WTC11 (cell line): ENCODE measurements around the gene PFKP. TPM values are rescaled to one million over a fixed set of nuclear protein-coding genes. Genes with fewer than 3 reads are reported as not detected.

Source experiments
- ATAC-seq: fragments of 200-7000 bp; cut with Tn5 transposase; 2 replicates; pipeline ENCODE4 v1.10.0; 2021; ENCODE audit warnings: mild to moderate bottlenecking, moderate library complexity
- CTCF ChIA-PET: fragments of 300-600 bp; sonication (Branson Sonifier 250); formaldehyde crosslinking; loops from one replicate; lab custom pipeline; 2021; ENCODE audit warnings: antibody characterized with exemption; lab: Charles Lee
- POLR2A ChIA-PET: fragments of 350-600 bp; sonication (Branson Sonifier 250); formaldehyde crosslinking; loops from one replicate; lab custom pipeline; 2021; ENCODE audit warnings: antibody characterized with exemption; lab: Charles Lee
- DNase-seq: peaks from one replicate; pipeline ENCODE4 v3.0.0; 2021; ENCODE audit warnings: low spot score
- H3K27ac Mint-ChIP-seq: 2 replicates; pipeline ENCODE4 v1.8.0; 2021; ENCODE audit warnings: mixed read lengths
- H3K27me3 Mint-ChIP-seq: 2 replicates; pipeline ENCODE4 v1.8.0; 2021; ENCODE audit warnings: low read depth, mild to moderate bottlenecking, moderate library complexity, mixed read lengths
- H3K36me3 Mint-ChIP-seq: 2 replicates; pipeline ENCODE4 v1.8.0; 2021; ENCODE audit warnings: mixed read lengths
- H3K4me1 Mint-ChIP-seq: 2 replicates; pipeline ENCODE4 v1.8.0; 2022; ENCODE audit warnings: mixed read lengths
- H3K4me3 Mint-ChIP-seq: 2 replicates; pipeline ENCODE4 v1.8.0; 2021; ENCODE audit warnings: mild to moderate bottlenecking, moderate library complexity, mixed read lengths
- H3K9me3 Mint-ChIP-seq: 2 replicates; pipeline ENCODE4 v1.8.0; 2021; ENCODE audit warnings: mixed read lengths
- CBFB ChIP-seq: sonication (generic); formaldehyde crosslinking; IDR thresholded peaks from 2 replicates; pipeline ENCODE4 v1.8.1; 2022; ENCODE audit warnings: mild to moderate bottlenecking, low read depth, missing genetic modification reagents
- CREM ChIP-seq: sonication (generic); formaldehyde crosslinking; IDR thresholded peaks from 2 replicates; pipeline ENCODE4 v1.8.1; 2022; ENCODE audit warnings: mild to moderate bottlenecking, missing genetic modification reagents, moderate library complexity
- FOXP1 ChIP-seq: sonication (generic); formaldehyde crosslinking; IDR thresholded peaks from 2 replicates; pipeline ENCODE4 v1.8.0; 2022; ENCODE audit warnings: missing genetic modification reagents, mild to moderate bottlenecking, moderate library complexity, borderline replicate concordance
- GRHL2 ChIP-seq: fragments of 250-450 bp; sonication (Bioruptor Pico); IDR thresholded peaks from 2 replicates; pipeline ENCODE4 v1.8.0; 2022; ENCODE audit warnings: mild to moderate bottlenecking, moderate library complexity; ENCODE audit not compliant: insufficient replicate concordance, severe bottlenecking
- NFYB ChIP-seq: sonication (generic); formaldehyde crosslinking; conservative IDR thresholded peaks from 2 replicates; pipeline ENCODE4 v1.8.0; 2022; ENCODE audit warnings: low read depth, missing genetic modification reagents
- RELA ChIP-seq: sonication (generic); formaldehyde crosslinking; IDR thresholded peaks from 2 replicates; pipeline ENCODE4 v1.8.1; 2022; ENCODE audit warnings: missing genetic modification reagents, mild to moderate bottlenecking, borderline replicate concordance
- TEAD1 ChIP-seq: sonication (generic); formaldehyde crosslinking; IDR thresholded peaks from 2 replicates; pipeline ENCODE4 v1.8.0; 2022; ENCODE audit warnings: mild to moderate bottlenecking, missing genetic modification reagents
- ZNF317 ChIP-seq: sonication (generic); formaldehyde crosslinking; IDR thresholded peaks from 2 replicates; pipeline ENCODE4 v1.8.1; 2023; ENCODE audit warnings: low read depth, mild to moderate bottlenecking, moderate library complexity, missing genetic modification reagents, borderline replicate concordance
- ZNF671 ChIP-seq: fragments of 250-450 bp; sonication (Bioruptor Pico); IDR thresholded peaks from 2 replicates; pipeline ENCODE4 v1.8.0; 2021; ENCODE audit warnings: mild to moderate bottlenecking
- total RNA-seq: library from RNA; stranded (reverse); gene quantifications from 3 replicates; pipeline ENCODE4 v1.2.3, GENCODE V29; 2021
- TF ChIP-seq, protein P1 (sequence below): sonication (generic); formaldehyde crosslinking; IDR thresholded peaks from 2 replicates; pipeline ENCODE4 v1.8.0; 2022; ENCODE audit warnings: mild to moderate bottlenecking, missing genetic modification reagents
- TF ChIP-seq, protein P2 (sequence below): fragments of 250-450 bp; sonication (Bioruptor Pico); IDR thresholded peaks from 2 replicates; pipeline ENCODE4 v1.9.0; 2021; ENCODE audit warnings: mild to moderate bottlenecking, borderline replicate concordance
- TF ChIP-seq, protein P3 (sequence below): sonication (generic); formaldehyde crosslinking; IDR thresholded peaks from 2 replicates; pipeline ENCODE4 v1.8.1; 2023; ENCODE audit warnings: mild to moderate bottlenecking, missing genetic modification reagents, moderate library complexity
- TF ChIP-seq, protein P4 (sequence below): sonication (generic); formaldehyde crosslinking; IDR thresholded peaks from 2 replicates; pipeline ENCODE4 v1.8.1; 2023; ENCODE audit warnings: mild to moderate bottlenecking, moderate library complexity, missing genetic modification reagents
- TF ChIP-seq, protein P5 (sequence below): sonication (generic); formaldehyde crosslinking; IDR thresholded peaks from 2 replicates; pipeline ENCODE4 v1.8.0; 2023; ENCODE audit warnings: mild to moderate bottlenecking, missing genetic modification reagents

PFKP gene
- total RNA-seq, 1 experiment from 2014 or later: 127 TPM

DNA sequence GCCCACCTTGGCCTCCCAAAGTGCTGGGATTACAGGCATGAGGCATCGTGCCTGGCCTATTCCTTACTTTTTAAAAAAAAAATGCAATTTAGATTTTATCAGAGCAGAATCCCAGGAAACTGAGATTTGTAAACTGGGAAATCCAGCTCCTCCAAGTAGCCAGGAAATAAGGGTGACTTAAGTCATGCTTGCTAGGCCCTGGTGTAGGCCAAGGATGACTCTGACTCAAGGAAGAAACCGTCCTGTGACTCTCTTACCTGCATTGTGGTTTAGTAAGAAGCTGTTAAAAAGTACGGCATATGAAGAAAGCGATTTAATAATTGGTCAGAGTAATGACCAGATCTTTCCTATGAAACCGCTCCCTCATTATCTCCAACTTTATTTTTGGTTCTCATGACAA lies 10.2 kb downstream of the PFKP start:
- ChIA-PET CTCF (interaction anchor here (1.0 to 1.1 kb wide), 2 partner anchors 8 to 67 kb away, joined by 3 read pairs; no protein-coding TSS in a partner anchor), POLR2A (no interaction called here)
- H3K27ac Mint-ChIP-seq: peak overlapping the region; percentile 36; the same call in 1 of the 2 replicates
- ATAC-seq (no peak), DNase-seq (no peak)
- H3K4me3 Mint-ChIP-seq: no peak overlapping the region
- no peaks in the 10 kb centered on the region; the same call in 1 of the 2 replicates for H3K27me3 Mint-ChIP-seq
- H3K9me3 Mint-ChIP-seq: no peaks in the 10 kb centered on the region
- peaks cover 62% of the 10 kb centered on the region for H3K4me1 Mint-ChIP-seq
- TF ChIP-seq, protein P1, sequence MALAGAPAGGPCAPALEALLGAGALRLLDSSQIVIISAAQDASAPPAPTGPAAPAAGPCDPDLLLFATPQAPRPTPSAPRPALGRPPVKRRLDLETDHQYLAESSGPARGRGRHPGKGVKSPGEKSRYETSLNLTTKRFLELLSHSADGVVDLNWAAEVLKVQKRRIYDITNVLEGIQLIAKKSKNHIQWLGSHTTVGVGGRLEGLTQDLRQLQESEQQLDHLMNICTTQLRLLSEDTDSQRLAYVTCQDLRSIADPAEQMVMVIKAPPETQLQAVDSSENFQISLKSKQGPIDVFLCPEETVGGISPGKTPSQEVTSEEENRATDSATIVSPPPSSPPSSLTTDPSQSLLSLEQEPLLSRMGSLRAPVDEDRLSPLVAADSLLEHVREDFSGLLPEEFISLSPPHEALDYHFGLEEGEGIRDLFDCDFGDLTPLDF (CRISPR knock-in tag): no peak
- no peak for TF ChIP-seq ZNF671 (CRISPR knock-in tag)
- TF ChIP-seq, protein P2, sequence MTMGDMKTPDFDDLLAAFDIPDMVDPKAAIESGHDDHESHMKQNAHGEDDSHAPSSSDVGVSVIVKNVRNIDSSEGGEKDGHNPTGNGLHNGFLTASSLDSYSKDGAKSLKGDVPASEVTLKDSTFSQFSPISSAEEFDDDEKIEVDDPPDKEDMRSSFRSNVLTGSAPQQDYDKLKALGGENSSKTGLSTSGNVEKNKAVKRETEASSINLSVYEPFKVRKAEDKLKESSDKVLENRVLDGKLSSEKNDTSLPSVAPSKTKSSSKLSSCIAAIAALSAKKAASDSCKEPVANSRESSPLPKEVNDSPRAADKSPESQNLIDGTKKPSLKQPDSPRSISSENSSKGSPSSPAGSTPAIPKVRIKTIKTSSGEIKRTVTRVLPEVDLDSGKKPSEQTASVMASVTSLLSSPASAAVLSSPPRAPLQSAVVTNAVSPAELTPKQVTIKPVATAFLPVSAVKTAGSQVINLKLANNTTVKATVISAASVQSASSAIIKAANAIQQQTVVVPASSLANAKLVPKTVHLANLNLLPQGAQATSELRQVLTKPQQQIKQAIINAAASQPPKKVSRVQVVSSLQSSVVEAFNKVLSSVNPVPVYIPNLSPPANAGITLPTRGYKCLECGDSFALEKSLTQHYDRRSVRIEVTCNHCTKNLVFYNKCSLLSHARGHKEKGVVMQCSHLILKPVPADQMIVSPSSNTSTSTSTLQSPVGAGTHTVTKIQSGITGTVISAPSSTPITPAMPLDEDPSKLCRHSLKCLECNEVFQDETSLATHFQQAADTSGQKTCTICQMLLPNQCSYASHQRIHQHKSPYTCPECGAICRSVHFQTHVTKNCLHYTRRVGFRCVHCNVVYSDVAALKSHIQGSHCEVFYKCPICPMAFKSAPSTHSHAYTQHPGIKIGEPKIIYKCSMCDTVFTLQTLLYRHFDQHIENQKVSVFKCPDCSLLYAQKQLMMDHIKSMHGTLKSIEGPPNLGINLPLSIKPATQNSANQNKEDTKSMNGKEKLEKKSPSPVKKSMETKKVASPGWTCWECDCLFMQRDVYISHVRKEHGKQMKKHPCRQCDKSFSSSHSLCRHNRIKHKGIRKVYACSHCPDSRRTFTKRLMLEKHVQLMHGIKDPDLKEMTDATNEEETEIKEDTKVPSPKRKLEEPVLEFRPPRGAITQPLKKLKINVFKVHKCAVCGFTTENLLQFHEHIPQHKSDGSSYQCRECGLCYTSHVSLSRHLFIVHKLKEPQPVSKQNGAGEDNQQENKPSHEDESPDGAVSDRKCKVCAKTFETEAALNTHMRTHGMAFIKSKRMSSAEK: no peak
- TF ChIP-seq, protein P3, sequence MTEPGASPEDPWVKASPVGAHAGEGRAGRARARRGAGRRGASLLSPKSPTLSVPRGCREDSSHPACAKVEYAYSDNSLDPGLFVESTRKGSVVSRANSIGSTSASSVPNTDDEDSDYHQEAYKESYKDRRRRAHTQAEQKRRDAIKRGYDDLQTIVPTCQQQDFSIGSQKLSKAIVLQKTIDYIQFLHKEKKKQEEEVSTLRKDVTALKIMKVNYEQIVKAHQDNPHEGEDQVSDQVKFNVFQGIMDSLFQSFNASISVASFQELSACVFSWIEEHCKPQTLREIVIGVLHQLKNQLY: no peak
- TF ChIP-seq RELA (CRISPR knock-in tag): no peak
- TF ChIP-seq, protein P4, sequence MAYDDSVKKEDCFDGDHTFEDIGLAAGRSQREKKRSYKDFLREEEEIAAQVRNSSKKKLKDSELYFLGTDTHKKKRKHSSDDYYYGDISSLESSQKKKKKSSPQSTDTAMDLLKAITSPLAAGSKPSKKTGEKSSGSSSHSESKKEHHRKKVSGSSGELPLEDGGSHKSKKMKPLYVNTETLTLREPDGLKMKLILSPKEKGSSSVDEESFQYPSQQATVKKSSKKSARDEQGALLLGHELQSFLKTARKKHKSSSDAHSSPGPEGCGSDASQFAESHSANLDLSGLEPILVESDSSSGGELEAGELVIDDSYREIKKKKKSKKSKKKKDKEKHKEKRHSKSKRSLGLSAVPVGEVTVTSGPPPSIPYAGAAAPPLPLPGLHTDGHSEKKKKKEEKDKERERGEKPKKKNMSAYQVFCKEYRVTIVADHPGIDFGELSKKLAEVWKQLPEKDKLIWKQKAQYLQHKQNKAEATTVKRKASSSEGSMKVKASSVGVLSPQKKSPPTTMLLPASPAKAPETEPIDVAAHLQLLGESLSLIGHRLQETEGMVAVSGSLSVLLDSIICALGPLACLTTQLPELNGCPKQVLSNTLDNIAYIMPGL (CRISPR knock-in tag): no peak
- TF ChIP-seq GRHL2 (CRISPR knock-in tag): no peak
- TF ChIP-seq CREM (CRISPR knock-in tag): no peak
- no peak for TF ChIP-seq TEAD1 (CRISPR knock-in tag)
- no peak for TF ChIP-seq CBFB (CRISPR knock-in tag)
- peaks cover 20% of the 10 kb centered on the region for H3K36me3 Mint-ChIP-seq

DNA sequence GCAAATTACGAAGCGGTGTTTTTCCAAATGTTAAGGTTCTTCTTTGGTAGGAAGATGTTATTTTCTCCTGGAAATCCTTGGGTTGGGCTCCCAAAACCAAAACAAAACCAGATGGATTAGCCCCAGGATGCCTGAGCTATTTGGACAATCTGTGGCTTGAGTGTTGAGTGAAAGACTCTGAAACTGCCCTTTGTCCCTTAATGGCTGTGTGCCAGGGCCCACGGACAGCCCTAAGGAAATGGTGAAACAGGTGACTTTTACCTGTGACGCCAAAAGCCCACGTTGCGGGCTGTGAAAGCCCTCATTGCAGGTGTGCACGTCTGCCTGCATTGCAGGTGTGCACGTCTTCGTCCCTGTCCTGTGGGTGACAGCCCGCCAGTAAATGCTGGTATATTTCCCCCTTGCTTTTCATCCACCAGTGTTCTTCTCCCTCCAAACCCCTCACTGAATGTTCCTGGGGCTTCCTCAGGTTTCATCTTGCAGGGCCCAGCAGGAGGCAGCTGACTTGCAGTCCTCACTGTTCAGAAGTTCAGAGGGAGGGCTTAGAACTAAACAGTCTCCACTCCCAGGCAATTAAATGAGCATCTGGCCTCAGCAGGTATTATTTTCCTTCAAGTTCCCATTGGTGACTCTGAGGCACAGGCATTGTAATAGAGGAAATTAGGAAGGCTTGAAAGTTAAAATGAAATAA lies 10.7 kb downstream of the PFKP start:
- TF ChIP-seq, protein P5, sequence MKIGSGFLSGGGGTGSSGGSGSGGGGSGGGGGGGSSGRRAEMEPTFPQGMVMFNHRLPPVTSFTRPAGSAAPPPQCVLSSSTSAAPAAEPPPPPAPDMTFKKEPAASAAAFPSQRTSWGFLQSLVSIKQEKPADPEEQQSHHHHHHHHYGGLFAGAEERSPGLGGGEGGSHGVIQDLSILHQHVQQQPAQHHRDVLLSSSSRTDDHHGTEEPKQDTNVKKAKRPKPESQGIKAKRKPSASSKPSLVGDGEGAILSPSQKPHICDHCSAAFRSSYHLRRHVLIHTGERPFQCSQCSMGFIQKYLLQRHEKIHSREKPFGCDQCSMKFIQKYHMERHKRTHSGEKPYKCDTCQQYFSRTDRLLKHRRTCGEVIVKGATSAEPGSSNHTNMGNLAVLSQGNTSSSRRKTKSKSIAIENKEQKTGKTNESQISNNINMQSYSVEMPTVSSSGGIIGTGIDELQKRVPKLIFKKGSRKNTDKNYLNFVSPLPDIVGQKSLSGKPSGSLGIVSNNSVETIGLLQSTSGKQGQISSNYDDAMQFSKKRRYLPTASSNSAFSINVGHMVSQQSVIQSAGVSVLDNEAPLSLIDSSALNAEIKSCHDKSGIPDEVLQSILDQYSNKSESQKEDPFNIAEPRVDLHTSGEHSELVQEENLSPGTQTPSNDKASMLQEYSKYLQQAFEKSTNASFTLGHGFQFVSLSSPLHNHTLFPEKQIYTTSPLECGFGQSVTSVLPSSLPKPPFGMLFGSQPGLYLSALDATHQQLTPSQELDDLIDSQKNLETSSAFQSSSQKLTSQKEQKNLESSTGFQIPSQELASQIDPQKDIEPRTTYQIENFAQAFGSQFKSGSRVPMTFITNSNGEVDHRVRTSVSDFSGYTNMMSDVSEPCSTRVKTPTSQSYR: no peak
- TF ChIP-seq, protein P4 (CRISPR knock-in tag): no peak
- TF ChIP-seq FOXP1 (CRISPR knock-in tag) (no peak), ZNF317 (CRISPR knock-in tag) (no peak), NFYB (no peak)
- TF ChIP-seq, all 79 proteins: peak for 0
- ATAC-seq (peak; percentile 62), DNase-seq (no peak)
- H3K27ac Mint-ChIP-seq: peak overlapping the region; percentile 54; the same call in 1 of the 2 replicates
- CTCF ChIA-PET: interaction anchor here (1.0 to 1.1 kb wide), 2 partner anchors 8 to 68 kb away, joined by 3 read pairs; no protein-coding TSS in a partner anchor
- no peaks in the 10 kb centered on the region; the same call in 1 of the 2 replicates for H3K27me3 Mint-ChIP-seq
- POLR2A ChIA-PET: no interaction called here
- peak overlapping the region; percentile 37; the same call in 1 of the 2 replicates for H3K4me3 Mint-ChIP-seq
- H3K4me1 Mint-ChIP-seq: peaks cover 56% of the 10 kb centered on the region
- peaks cover 25% of the 10 kb centered on the region for H3K36me3 Mint-ChIP-seq
- H3K9me3 Mint-ChIP-seq: no peaks in the 10 kb centered on the region
